Stimulated activated CD8-positive, alpha-beta memory T cell treated with anti-CD3 and anti-CD28 coated beads, Interleukin-4, amount 100 ng/mL, for 1 hour (primary cell): ENCODE data around the gene GALE.

Experiments used
- DNase-seq, 2 donors: peaks; one replicate each; pipeline ENCODE4 v3.0.0-alpha.2; 2020; ENCODE audit warnings: low read depth in 2 of 2, low spot score in 1 of 2

Gene GALE

GRCh38 chr1:23756676-23757075 is 43.9 kb downstream of the GALE start:
- no peak for DNase-seq

- DNase-seq: no peak
Observed at GRCh38 chr1:23752909-23753308, 47.6 kb downstream of the GALE start.

- DNase-seq: no peak
Observed at GRCh38 chr1:23751815-23752200, 48.7 kb downstream of the GALE start.

GRCh38 chr1:23751050-23751814 is 49.3 kb downstream of the GALE start:
- no peak for DNase-seq

- no peak for DNase-seq
Observed at GRCh38 chr1:23748016-23748415, 52.5 kb downstream of the GALE start.
